OCI-LY1 (cell line): ENCODE data around the gene NPAS2.

Experiments used
- H2AFZ ChIP-seq: fragments of 200-600 bp; sonication (generic), shearing (Covaris generic); 2 replicates; pipeline ENCODE4 v1.6.0; 2014; ENCODE audit warnings: antibody characterized with exemption, mild to moderate bottlenecking, low read length
- H3F3A ChIP-seq: fragments of 200-600 bp; sonication (generic), shearing (Covaris generic); 2 replicates; pipeline ENCODE4 v1.6.0; 2014; ENCODE audit warnings: mild to moderate bottlenecking, antibody characterized with exemption, low read length, moderate library complexity; ENCODE audit not compliant: insufficient read depth
- H3K27ac ChIP-seq: fragments of 200-600 bp; sonication (generic); 2 replicates; pipeline ENCODE4 v1.5.1; 2014; ENCODE audit warnings: low read length, mixed run types, mild to moderate bottlenecking, low read depth; ENCODE audit not compliant: poor library complexity, severe bottlenecking
- H3K27me3 ChIP-seq: fragments of 200-600 bp; sonication (generic); 2 replicates; pipeline ENCODE4 v1.6.0; 2014; ENCODE audit warnings: antibody characterized with exemption, mild to moderate bottlenecking, low read length, moderate library complexity; ENCODE audit not compliant: insufficient read depth
- H3K36me3 ChIP-seq: fragments of 200-600 bp; sonication (generic); 2 replicates; pipeline ENCODE4 v1.6.1; 2014; ENCODE audit warnings: mild to moderate bottlenecking, antibody characterized with exemption, low read length, moderate library complexity, mixed read lengths; ENCODE audit not compliant: insufficient read depth
- H3K4me1 ChIP-seq: fragments of 200-600 bp; sonication (generic); 2 replicates; pipeline ENCODE4 v1.5.1; 2014; ENCODE audit warnings: mild to moderate bottlenecking, low read length, moderate library complexity; ENCODE audit not compliant: insufficient read depth, severe bottlenecking
- H3K4me2 ChIP-seq: fragments of 200-600 bp; sonication (generic), shearing (Covaris generic); 2 replicates; pipeline ENCODE4 v1.6.1; 2014; ENCODE audit warnings: low read length
- H3K4me3 ChIP-seq: fragments of 200-600 bp; sonication (generic); 2 replicates; pipeline ENCODE4 v1.5.1; 2014; ENCODE audit warnings: low read length, low read depth, mild to moderate bottlenecking, mixed read lengths; ENCODE audit not compliant: poor library complexity, severe bottlenecking
- H3K79me2 ChIP-seq: fragments of 200-600 bp; shearing (Covaris generic); 2 replicates; pipeline ENCODE4 v1.6.1; 2016; ENCODE audit warnings: mixed run types, low read length, mixed read lengths; ENCODE audit not compliant: insufficient read depth
- H3K9ac ChIP-seq: fragments of 200-600 bp; sonication (generic), shearing (Covaris generic); 2 replicates; pipeline ENCODE4 v1.6.1; 2014; ENCODE audit warnings: mild to moderate bottlenecking, low read length, mixed read lengths
- H3K9me2 ChIP-seq: fragments of 200-600 bp; sonication (generic), shearing (Covaris generic); 2 replicates; pipeline ENCODE4 v1.6.1; 2014; ENCODE audit warnings: low read depth, mild to moderate bottlenecking, low read length, mixed read lengths
- H3K9me3 ChIP-seq: fragments of 200-600 bp; shearing (Covaris generic); 2 replicates; pipeline ENCODE4 v1.6.1; 2014; ENCODE audit warnings: low read length, mixed read lengths
- H4K20me1 ChIP-seq: fragments of 200-600 bp; sonication (generic), shearing (Covaris generic); 2 replicates; pipeline ENCODE4 v1.6.0; 2016; ENCODE audit warnings: mild to moderate bottlenecking, low read length; ENCODE audit not compliant: insufficient read depth
- CTCF ChIP-seq: fragments of 200-600 bp; sonication (generic), shearing (Covaris generic); IDR thresholded peaks from 2 replicates; pipeline ENCODE4 v1.5.1; 2017; ENCODE audit warnings: mild to moderate bottlenecking, antibody characterized with exemption, low read length, moderate library complexity, mixed read lengths
- EZH2 ChIP-seq: fragments of 200-600 bp; sonication (generic), shearing (Covaris generic); IDR thresholded peaks from 2 replicates; pipeline ENCODE4 v1.8.0; 2017; ENCODE audit warnings: borderline replicate concordance, mixed run types, mild to moderate bottlenecking, antibody characterized with exemption, low read length, moderate library complexity, mixed read lengths

NPAS2 gene

GRCh38 chr2:100877555-100877954, 57.6 kb downstream of the NPAS2 start:
- H3K4me2 ChIP-seq: peak overlapping the region; percentile 66
- H4K20me1 ChIP-seq: no peaks in the 10 kb centered on the region
- no peaks in the 10 kb centered on the region for H3K9me3 ChIP-seq
- H2AFZ ChIP-seq: no peak overlapping the region
- no peaks in the 10 kb centered on the region for H3K36me3 ChIP-seq
- H3K27me3 ChIP-seq: no peaks in the 10 kb centered on the region
- H3K9me2 ChIP-seq: no peaks in the 10 kb centered on the region
- peak overlapping the region; percentile 99 for H3K27ac ChIP-seq
- peaks cover 86% of the 10 kb centered on the region for H3K4me1 ChIP-seq
- no peaks in the 10 kb centered on the region for H3K79me2 ChIP-seq
- H3K4me3 ChIP-seq: peak overlapping the region; percentile 47
- H3K9ac ChIP-seq: peak overlapping the region; percentile 81
- TF ChIP-seq EZH2: no peak
- TF ChIP-seq CTCF: no peak
- H3F3A ChIP-seq: 0 out of 2 replicates have a peak, but pooled peaks cover 3% of the 10 kb centered on the region

- 0 out of 2 replicates have a peak, but pooled peaks cover 3% of the 10 kb centered on the region for H3F3A ChIP-seq
- no peaks in the 10 kb centered on the region for H4K20me1 ChIP-seq
- H2AFZ ChIP-seq: no peak overlapping the region
- no peak for TF ChIP-seq CTCF
- no peak for TF ChIP-seq EZH2
- no peaks in the 10 kb centered on the region for H3K27me3 ChIP-seq
- no peaks in the 10 kb centered on the region for H3K9me3 ChIP-seq
- peak overlapping the region; percentile 66 for H3K4me2 ChIP-seq
- peak overlapping the region; percentile 81 for H3K9ac ChIP-seq
- peaks cover 88% of the 10 kb centered on the region for H3K4me1 ChIP-seq
- no peaks in the 10 kb centered on the region for H3K9me2 ChIP-seq
- H3K4me3 ChIP-seq: peak overlapping the region; percentile 47
- no peaks in the 10 kb centered on the region for H3K36me3 ChIP-seq
- no peaks in the 10 kb centered on the region for H3K79me2 ChIP-seq
- peak overlapping the region; percentile 99 for H3K27ac ChIP-seq
These were observed 58.3 kb downstream of the NPAS2 start for GRCh38 chr2:100878000-100878791.

DNA sequence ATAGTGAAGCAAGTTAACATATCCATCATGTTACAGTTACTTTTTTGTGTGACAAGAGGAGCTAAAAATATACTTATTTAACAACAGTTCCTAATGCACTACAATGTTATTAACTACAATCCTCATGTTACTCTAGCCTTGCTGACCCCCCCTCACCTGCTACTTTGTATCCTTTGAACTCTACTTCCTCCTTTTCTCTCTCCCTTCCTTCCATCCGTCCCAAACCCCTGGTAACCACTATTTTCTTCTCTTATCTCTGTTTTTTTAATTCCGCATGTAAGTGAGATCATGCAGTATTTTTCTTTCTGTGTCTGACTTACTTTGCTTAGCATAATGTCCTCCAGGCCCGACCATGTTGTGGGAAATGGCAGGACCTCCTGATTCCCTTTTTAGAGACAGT, 59.4 kb downstream of the NPAS2 start:
- Histone ChIP-seq H3F3A (0 out of 2 replicates have a peak, but pooled peaks cover 3% of the 10 kb centered on the region), H3K36me3 (no peaks in the 10 kb centered on the region), H3K27ac (peak overlapping the region; percentile 99), H3K9ac (peak overlapping the region; percentile 81), H3K4me3 (peak overlapping the region; percentile 47), H3K4me1 (peaks cover 90% of the 10 kb centered on the region), H3K9me2 (no peaks in the 10 kb centered on the region), H3K9me3 (no peaks in the 10 kb centered on the region), H3K79me2 (no peaks in the 10 kb centered on the region), H2AFZ (no peak overlapping the region), H4K20me1 (no peaks in the 10 kb centered on the region), H3K27me3 (no peaks in the 10 kb centered on the region), H3K4me2 (peak overlapping the region; percentile 66)
- TF ChIP-seq EZH2 (no peak), CTCF (no peak)
